ENCODE results near the gene LAGE3.

- TF ChIP-seq POLR2A (IDR thresholded peaks at IDR 0.05; ENCODE audit: low read depth, low read length) (no peak), STAT1 (conservative IDR thresholded peaks at IDR 0.05) (no peak), POLR2AphosphoS5 (IDR thresholded peaks at IDR 0.05; ENCODE audit: low read length) (no peak), NR2F1 (conservative IDR thresholded peaks at IDR 0.05) (no peak), CEBPB (IDR thresholded peaks at IDR 0.05; ENCODE audit: borderline replicate concordance in 1 of 2, low read depth in 2 of 2, low read length in 2 of 2) (no peak), CTCF (IDR thresholded peaks at IDR 0.05 in 2 of 3, conservative IDR thresholded peaks at IDR 0.05 in 1 of 3; ENCODE audit: control insufficient read depth in 2 of 3, extremely low read depth in 1 of 3, insufficient read depth in 1 of 3, low read depth in 3 of 3, low read length in 3 of 3) (no peak), EZH2 (IDR thresholded peaks at IDR 0.05; ENCODE audit: borderline replicate concordance, control insufficient read depth, low read depth, low read length) (no peak), RELA (IDR thresholded peaks at IDR 0.05; ENCODE audit: borderline replicate concordance, partially characterized antibody) (no peak)
Observed at GRCh38 chrX:154505734-154506133, 26.7 kb upstream of the LAGE3 start.

Measured in GM12878 (cell line).